IPS-15b (cell line): Measurements from ENCODE around the gene TMEM127.
"Not testable (repeated sequence)": the region's sequence is repeated elsewhere in the genome, so short reads cannot be mapped to it uniquely, and the experiment has no call there.

Experiments used
- H3K27me3 ChIP-seq: one replicate; pipeline ENCODE4 v1.6.1; 2013; ENCODE audit warnings: low read length; ENCODE audit not compliant: control insufficient read depth, insufficient read depth
- H3K36me3 ChIP-seq: one replicate; pipeline ENCODE4 v1.6.1; 2013; ENCODE audit warnings: low read length; ENCODE audit not compliant: control insufficient read depth, insufficient read depth
- H3K4me1 ChIP-seq: one replicate; pipeline ENCODE4 v1.6.1; 2013; ENCODE audit warnings: mild to moderate bottlenecking, low read length; ENCODE audit not compliant: control insufficient read depth, insufficient read depth
- H3K4me3 ChIP-seq: one replicate; pipeline ENCODE4 v1.5.1; 2013; ENCODE audit warnings: low read depth, low read length
- H3K9ac ChIP-seq: one replicate; pipeline ENCODE4 v1.6.1; 2013; ENCODE audit warnings: low read depth, mild to moderate bottlenecking, low read length
- H3K9me3 ChIP-seq: one replicate; pipeline ENCODE4 v1.6.1; 2013; ENCODE audit warnings: mild to moderate bottlenecking, low read length; ENCODE audit not compliant: control insufficient read depth, insufficient read depth

TMEM127 gene

GRCh38 chr2:96261328-96262003, 4.3 kb downstream of the TMEM127 start:
- H3K36me3 ChIP-seq: peaks cover 7% of the 10 kb centered on the region
- H3K9ac ChIP-seq: no peak overlapping the region
- no peak overlapping the region for H3K4me3 ChIP-seq
- no peaks in the 10 kb centered on the region for H3K9me3 ChIP-seq
- peaks cover 6% of the 10 kb centered on the region for H3K4me1 ChIP-seq
- H3K27me3 ChIP-seq: no peaks in the 10 kb centered on the region

GRCh38 chr2:96260387-96261260, 5.2 kb downstream of the TMEM127 start:
- no peaks in the 10 kb centered on the region for H3K27me3 ChIP-seq
- H3K4me3 ChIP-seq: no peak overlapping the region
- no peak overlapping the region for H3K9ac ChIP-seq
- H3K9me3 ChIP-seq: no peaks in the 10 kb centered on the region
- H3K4me1 ChIP-seq: peaks cover 6% of the 10 kb centered on the region
- H3K36me3 ChIP-seq: peaks cover 7% of the 10 kb centered on the region

GRCh38 chr2:96259497-96259921, 6.3 kb downstream of the TMEM127 start:
- H3K4me3 ChIP-seq: no peak overlapping the region
- no peaks in the 10 kb centered on the region for H3K9me3 ChIP-seq
- H3K36me3 ChIP-seq: peaks cover 12% of the 10 kb centered on the region
- no peaks in the 10 kb centered on the region for H3K27me3 ChIP-seq
- H3K9ac ChIP-seq: no peak overlapping the region
- H3K4me1 ChIP-seq: peaks cover 4% of the 10 kb centered on the region

GRCh38 chr2:96258166-96259022, 7.4 kb downstream of the TMEM127 start:
- no peaks in the 10 kb centered on the region for H3K27me3 ChIP-seq
- no peak overlapping the region for H3K4me3 ChIP-seq
- no peak overlapping the region for H3K9ac ChIP-seq
- H3K9me3 ChIP-seq: no peaks in the 10 kb centered on the region
- peaks cover 22% of the 10 kb centered on the region for H3K36me3 ChIP-seq
- peaks cover 3% of the 10 kb centered on the region for H3K4me1 ChIP-seq

GRCh38 chr2:96257744-96258143, 8.1 kb downstream of the TMEM127 start:
- not testable (repeated sequence) for H3K4me1 ChIP-seq, H3K9me3 ChIP-seq, H3K27me3 ChIP-seq, H3K4me3 ChIP-seq, H3K9ac ChIP-seq
- peaks cover 27% of the 10 kb centered on the region for H3K36me3 ChIP-seq

- Histone ChIP-seq H3K9ac (no peak overlapping the region), H3K36me3 (peaks cover 33% of the 10 kb centered on the region), H3K27me3 (no peaks in the 10 kb centered on the region), H3K9me3 (no peaks in the 10 kb centered on the region), H3K4me1 (peaks cover 3% of the 10 kb centered on the region), H3K4me3 (no peak overlapping the region)
These were observed 9.1 kb downstream of the TMEM127 start for GRCh38 chr2:96256611-96257113.

- H3K36me3 ChIP-seq: peaks cover 30% of the 10 kb centered on the region
- H3K4me1 ChIP-seq: no peaks in the 10 kb centered on the region
- H3K27me3 ChIP-seq: no peaks in the 10 kb centered on the region
- H3K4me3 ChIP-seq: no peak overlapping the region
- H3K9me3 ChIP-seq: no peaks in the 10 kb centered on the region
- H3K9ac ChIP-seq: no peak overlapping the region
These were observed 11.2 kb downstream of the TMEM127 start for GRCh38 chr2:96254571-96254970.

GRCh38 chr2:96253006-96253405, 12.8 kb downstream of the TMEM127 start:
- no peak overlapping the region for H3K4me3 ChIP-seq
- no peaks in the 10 kb centered on the region for H3K4me1 ChIP-seq
- no peak overlapping the region for H3K9ac ChIP-seq
- peaks cover 26% of the 10 kb centered on the region for H3K36me3 ChIP-seq
- H3K9me3 ChIP-seq: no peaks in the 10 kb centered on the region
- no peaks in the 10 kb centered on the region for H3K27me3 ChIP-seq

GRCh38 chr2:96252526-96252925, 13.3 kb downstream of the TMEM127 start:
- Histone ChIP-seq H3K27me3 (no peaks in the 10 kb centered on the region), H3K9ac (no peak overlapping the region), H3K4me1 (no peaks in the 10 kb centered on the region), H3K4me3 (no peak overlapping the region), H3K36me3 (peaks cover 26% of the 10 kb centered on the region), H3K9me3 (no peaks in the 10 kb centered on the region)

GRCh38 chr2:96251721-96252292, 14.0 kb downstream of the TMEM127 start:
- Histone ChIP-seq H3K36me3 (peaks cover 26% of the 10 kb centered on the region), H3K4me1 (no peaks in the 10 kb centered on the region), H3K27me3 (no peaks in the 10 kb centered on the region), H3K4me3 (no peak overlapping the region), H3K9ac (no peak overlapping the region), H3K9me3 (no peaks in the 10 kb centered on the region)

- no peaks in the 10 kb centered on the region for H3K27me3 ChIP-seq
- H3K9me3 ChIP-seq: no peaks in the 10 kb centered on the region
- H3K9ac ChIP-seq: no peak overlapping the region
- no peaks in the 10 kb centered on the region for H3K4me1 ChIP-seq
- H3K4me3 ChIP-seq: no peak overlapping the region
- peaks cover 26% of the 10 kb centered on the region for H3K36me3 ChIP-seq
These were observed 15.6 kb downstream of the TMEM127 start for GRCh38 chr2:96250188-96250587.
